ENCODE measurements around the gene CAMTA1.
"Not testable (repeated sequence)": the region's sequence is repeated elsewhere in the genome, so short reads cannot be mapped to it uniquely, and the experiment has no call there.

Gene CAMTA1

GRCh38 chr1:7767176-7767575 is 981.9 kb downstream of the CAMTA1 start:
- H3K27ac ChIP-seq = no peak overlapping the region
- no peak for DNase-seq (ENCODE audit: low read depth, low spot score)

GRCh38 chr1:7768583-7768982 is 983.3 kb downstream of the CAMTA1 start:
- DNase-seq (ENCODE audit: low read depth, low spot score) = no peak
- no peak overlapping the region for H3K27ac ChIP-seq

- DNase-seq (ENCODE audit: low read depth, low spot score) = no peak
- H3K27ac ChIP-seq = no peak overlapping the region
These were observed 984.6 kb downstream of the CAMTA1 start for GRCh38 chr1:7769673-7770412.

DNA sequence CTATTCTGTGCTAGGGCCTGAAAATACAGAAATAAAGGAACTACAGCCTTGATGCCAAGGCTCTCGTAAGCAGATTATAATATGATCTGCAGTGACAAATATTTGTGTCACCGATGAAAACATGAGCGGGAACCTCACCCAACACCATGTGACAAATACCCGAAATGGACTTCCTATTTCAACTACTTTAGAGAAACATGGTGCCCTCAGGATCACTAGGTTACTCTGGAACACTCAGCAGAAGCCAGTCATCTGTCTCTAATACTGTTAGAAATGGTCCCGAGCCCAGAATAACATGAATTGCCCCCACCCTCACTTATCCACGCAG is 985.4 kb downstream of the CAMTA1 start:
- peak overlapping the region; percentile 89 for H3K27ac ChIP-seq
- no peak for DNase-seq (ENCODE audit: low read depth, low spot score)

GRCh38 chr1:7770997-7771822 is 986.0 kb downstream of the CAMTA1 start, which contains the start of gene VAMP3:
Gene VAMP3, plus strand, starts transcription at chr1:7771296. Its CDS starts 88 bp downstream, at chr1:7771384.
- DNase-seq (ENCODE audit: low read depth, low spot score) = no peak

GRCh38 chr1:7771823-7772299 is 986.6 kb downstream of the CAMTA1 start:
- no peak for DNase-seq (ENCODE audit: low read depth, low spot score)
- H3K27ac ChIP-seq = peak overlapping the region; percentile 89

More at GRCh38 chr1:7770997-7771822, 986.0 kb downstream of the CAMTA1 start, which contains the start of gene VAMP3:
- peak within 1 kb of the TSS; percentile 89 for H3K27ac ChIP-seq

GRCh38 chr1:7777591-7777990 is 992.3 kb downstream of the CAMTA1 start:
- no peak overlapping the region for H3K27ac ChIP-seq
- no peak for DNase-seq (ENCODE audit: low read depth, low spot score)

DNA sequence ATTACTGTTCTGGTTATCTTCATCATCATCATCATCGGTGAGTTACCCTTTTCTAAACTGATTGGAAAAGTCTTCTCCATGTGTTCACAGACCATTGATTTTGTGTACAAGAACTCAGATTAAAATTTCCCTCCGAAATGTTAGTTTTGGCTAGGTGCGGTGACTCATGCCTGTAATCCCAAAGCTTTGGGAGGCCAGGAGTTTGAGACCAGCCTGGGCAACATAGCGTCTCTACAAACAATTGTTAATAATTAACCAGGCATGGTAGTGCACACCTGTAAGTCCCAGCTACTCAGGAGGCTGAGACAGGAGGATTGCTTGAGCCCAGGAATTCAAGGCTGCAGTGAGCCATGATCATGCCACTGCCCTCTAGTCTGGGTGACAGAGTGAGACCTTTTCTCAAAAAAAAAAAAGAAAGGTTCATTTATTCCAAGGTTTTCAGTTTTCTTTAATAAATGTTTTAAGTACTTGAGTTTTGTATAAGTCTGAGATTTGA is 992.9 kb downstream of the CAMTA1 start:
- no peak for DNase-seq (ENCODE audit: low read depth, low spot score)
- H3K27ac ChIP-seq = no peak overlapping the region

DNA sequence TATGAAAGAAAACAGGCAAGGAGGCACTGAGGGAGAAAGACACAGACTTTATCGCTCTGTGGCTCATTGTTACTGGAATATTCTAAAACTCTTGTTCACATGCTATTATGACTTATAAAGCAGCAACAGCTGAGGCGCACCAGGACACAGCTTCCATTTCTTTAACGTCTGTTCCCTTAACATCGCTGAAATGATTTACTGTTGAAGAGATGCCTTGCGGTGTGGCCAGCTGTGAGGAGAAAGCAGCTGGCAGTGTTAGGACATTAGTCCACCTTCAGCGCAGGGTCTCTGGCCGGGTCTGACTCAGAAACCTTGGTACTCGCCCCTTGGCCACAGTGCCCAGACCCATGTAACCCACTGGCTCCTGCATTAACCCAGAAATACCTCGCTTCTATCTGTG is 995.7 kb downstream of the CAMTA1 start:
- no peak for DNase-seq (ENCODE audit: low read depth, low spot score)
- H3K27ac ChIP-seq = no peak overlapping the region

DNA sequence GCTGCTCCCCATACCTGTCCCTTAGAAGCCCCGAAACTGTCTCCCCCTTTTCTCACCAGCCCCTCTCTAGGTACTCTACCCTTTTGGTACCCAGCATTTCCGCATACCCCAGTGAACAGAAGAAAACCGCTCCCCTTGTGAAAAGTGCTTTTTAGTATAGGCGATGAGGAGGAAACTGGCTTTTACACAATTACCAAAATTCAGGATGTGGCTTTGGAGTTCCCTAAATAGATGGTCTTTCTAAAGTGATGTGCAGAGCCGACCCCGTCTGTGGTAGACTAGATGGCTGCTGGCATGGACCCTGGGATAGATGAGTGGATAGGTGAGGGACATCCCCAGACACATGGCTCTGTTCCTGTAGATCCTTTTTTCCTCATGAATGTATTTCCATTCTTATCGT is 996.2 kb downstream of the CAMTA1 start:
- no peak for DNase-seq (ENCODE audit: low read depth, low spot score)
- H3K27ac ChIP-seq = no peak overlapping the region

GRCh38 chr1:7781923-7782495 is 996.8 kb downstream of the CAMTA1 start:
- DNase-seq (ENCODE audit: low read depth, low spot score) = no peak
- H3K27ac ChIP-seq = no peak overlapping the region

DNA sequence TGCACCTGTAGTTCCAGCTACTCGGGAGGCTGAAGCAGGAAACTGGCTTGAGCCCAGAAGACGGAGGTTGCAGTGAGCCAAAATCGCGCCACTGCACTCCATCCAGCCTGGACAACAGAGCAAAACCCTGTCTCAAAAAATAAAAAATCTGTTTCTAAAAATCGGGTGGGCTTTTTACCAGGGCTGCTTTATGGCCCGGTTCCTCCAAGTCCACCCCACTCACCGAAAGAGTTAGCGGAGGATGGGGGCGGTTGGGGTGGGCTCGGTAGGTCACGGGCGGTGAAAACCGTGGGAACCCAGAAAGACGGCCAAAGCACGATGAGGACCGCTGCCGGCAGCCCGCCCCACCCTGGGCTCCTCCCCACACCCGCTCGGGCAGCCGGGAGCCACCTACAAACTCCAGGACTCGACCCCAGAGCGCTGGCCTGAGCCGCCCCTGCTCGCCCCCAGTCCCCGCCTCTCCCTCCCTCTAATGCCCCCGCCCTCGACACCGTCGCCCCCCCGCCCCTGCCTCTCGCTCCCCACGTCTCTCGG is 998.0 kb downstream of the CAMTA1 start:
- DNase-seq (ENCODE audit: low read depth, low spot score) = no peak
- H3K27ac ChIP-seq = peak overlapping the region; percentile 20

- peak within 1 kb of the TSS; percentile 20 for H3K27ac ChIP-seq
- DNase-seq (ENCODE audit: low read depth, low spot score) = peak; percentile 82
These were observed 998.7 kb downstream of the CAMTA1 start, which contains the start of gene PER3 for GRCh38 chr1:7783826-7784491. Gene PER3, plus strand, starts transcription at chr1:7784291. Its CDS starts 587 bp downstream, at chr1:7784878.

DNA sequence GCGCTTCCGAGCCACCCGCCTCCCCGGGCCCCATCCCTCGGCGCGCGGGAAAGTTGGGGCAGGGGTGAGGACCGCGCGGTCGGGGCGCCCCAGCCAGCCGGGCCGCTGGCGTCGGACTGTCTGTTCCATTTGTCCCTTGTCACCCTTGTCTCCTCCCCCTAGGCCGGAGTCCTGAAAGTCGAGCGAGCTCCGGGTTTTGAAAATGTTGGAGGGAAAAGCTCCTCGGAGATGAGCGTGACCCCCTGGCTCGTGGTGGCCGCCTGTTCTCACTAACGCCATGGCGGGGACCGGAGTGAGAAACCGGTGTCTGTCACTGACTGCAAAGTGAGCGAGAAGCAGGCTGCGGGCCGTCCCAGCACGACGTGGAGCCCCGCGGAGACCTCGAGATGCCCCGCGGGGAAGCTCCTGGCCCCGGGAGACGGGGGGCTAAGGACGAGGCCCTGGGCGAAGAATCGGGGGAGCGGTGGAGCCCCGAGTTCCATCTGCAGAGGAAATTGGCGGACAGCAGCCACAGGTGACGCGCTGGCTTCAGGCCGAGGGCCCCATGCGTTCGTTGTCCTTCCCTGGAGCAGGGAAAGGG is 999.3 kb downstream of the CAMTA1 start:
- no peak overlapping the region for H3K27ac ChIP-seq
- no peak for DNase-seq (ENCODE audit: low read depth, low spot score)

- no peak for DNase-seq (ENCODE audit: low read depth, low spot score)
- no peak overlapping the region for H3K27ac ChIP-seq
These were observed 999.9 kb downstream of the CAMTA1 start for GRCh38 chr1:7785108-7785507.

DNA sequence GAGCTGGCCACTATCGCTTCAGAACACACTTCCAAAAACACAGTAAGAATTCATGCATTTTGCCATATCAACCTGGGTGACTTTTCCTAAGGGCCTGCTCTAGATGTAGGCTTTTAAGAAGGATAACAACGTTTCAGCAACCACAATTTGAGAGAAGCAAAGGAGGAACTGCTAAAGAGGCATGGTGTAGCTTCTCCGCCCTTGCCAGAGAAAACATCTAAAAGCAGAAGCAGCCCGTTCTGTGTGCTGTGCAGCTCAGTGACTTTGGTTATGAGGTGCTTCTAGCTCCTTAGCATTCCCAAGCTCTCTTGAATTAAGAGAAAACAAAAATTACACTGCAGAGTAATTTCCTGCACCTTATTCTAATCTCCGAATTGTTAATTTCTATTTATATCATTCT is 1001.5 kb downstream of the CAMTA1 start:
- no peak overlapping the region for H3K27ac ChIP-seq
- no peak for DNase-seq (ENCODE audit: low read depth, low spot score)

DNA sequence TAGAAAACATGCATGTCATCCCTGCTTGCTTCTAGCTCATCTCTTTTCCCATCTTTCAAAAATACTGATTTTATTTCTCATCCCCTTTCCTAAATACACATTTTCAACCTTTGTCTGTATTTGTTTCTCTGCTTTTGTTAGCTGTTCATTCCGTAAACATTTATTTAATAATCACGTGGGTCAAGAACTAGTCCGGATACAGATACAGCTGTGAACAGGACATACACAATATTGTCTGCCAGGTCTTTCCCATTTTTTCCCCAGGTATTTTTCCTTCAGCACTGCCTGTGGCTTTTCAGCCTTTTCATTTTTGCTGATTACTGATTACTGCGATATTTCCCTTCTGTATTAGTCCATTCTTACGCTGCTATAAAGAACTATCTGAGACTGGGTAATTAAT is 1004.6 kb downstream of the CAMTA1 start:
- DNase-seq (ENCODE audit: low read depth, low spot score) = no peak
- H3K27ac ChIP-seq = no peak overlapping the region

DNA sequence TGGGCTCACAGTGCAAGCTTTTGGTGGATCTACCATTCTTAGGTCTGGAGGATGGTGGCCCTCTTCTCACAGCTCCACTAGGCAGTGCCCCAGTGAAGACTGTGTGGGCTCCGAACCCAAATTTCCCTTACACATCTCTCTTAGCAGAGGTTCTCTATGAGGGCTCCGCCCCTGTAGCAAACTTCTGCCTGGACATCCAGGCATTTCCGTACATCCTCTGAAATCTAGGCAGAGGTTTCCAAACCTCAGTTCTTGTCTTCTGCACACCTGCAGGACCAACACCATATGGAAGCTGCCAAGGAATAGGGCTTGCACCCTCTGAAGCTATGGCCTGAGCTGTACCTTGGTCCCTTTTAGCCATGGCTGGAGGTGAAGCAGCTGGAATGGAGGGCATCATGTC is 1005.8 kb downstream of the CAMTA1 start:
- not testable (repeated sequence) for DNase-seq (ENCODE audit: low read depth, low spot score)

GRCh38 chr1:7795406-7795805 is 1010.2 kb downstream of the CAMTA1 start:
- no peak for DNase-seq (ENCODE audit: low read depth, low spot score)
- no peak overlapping the region for H3K27ac ChIP-seq

More for the DNA sequence above, 1005.8 kb downstream of the CAMTA1 start:
- not testable (repeated sequence) for H3K27ac ChIP-seq

- no peak overlapping the region for H3K27ac ChIP-seq
- DNase-seq (ENCODE audit: low read depth, low spot score) = no peak
These were observed 1020.2 kb downstream of the CAMTA1 start for GRCh38 chr1:7805460-7805859.
